K562 (cell line): ENCODE measurements around the gene TFDP3. TPM values are rescaled to one million over a fixed set of nuclear protein-coding genes. Genes with fewer than 3 reads are reported as not detected.

ENCODE experiments used
- ATAC-seq: fragments of 200-7000 bp; cut with Tn5 transposase; 3 replicates; pipeline ENCODE4 v1.9.1; 2020; ENCODE audit warnings: moderate library complexity
- BruUV-seq: library from RNA; stranded (reverse); fragments of 400-500 nt; replicated peaks from 2 replicates; lab custom pipeline; 2021; lab: Mats Ljungman, UMichigan
- CTCF ChIA-PET: fragments of 300-600 bp; formaldehyde crosslinking; extraction: SDS; loops from one replicate; lab custom pipeline; 2021; ENCODE audit warnings: low intra/inter-chr PET ratio; lab: Yijun Ruan, JAX
- POLR2A ChIA-PET: fragments of 300-600, 350-650 bp; sonication (Branson Sonifier 250); formaldehyde crosslinking; extraction: SDS; loops from one replicate; lab custom pipeline; 2021; ENCODE audit warnings: antibody characterized with exemption, inconsistent platforms; lab: Yijun Ruan, JAX
- DNase-seq, 4 experiments: peaks; one replicate each; pipeline versions ENCODE4 v3.0.0 to v3.0.0-alpha.2; 2011 to 2018; ENCODE audit warnings: low spot score in 3 of 4, mixed read lengths in 3 of 4; ENCODE audit errors: extremely low read depth in 1 of 4
- FAIRE-seq: peaks from 2 replicates; lab custom pipeline; 2011; peaks lifted over from hg19 to GRCh38; lab: Jason Lieb, UNC
- H2AFZ ChIP-seq: 2 replicates; pipeline ENCODE4 v1.6.0; 2011; ENCODE audit warnings: low read depth, low read length, control low read depth, inconsistent platforms
- H3K27ac ChIP-seq: fragments of 200-600 bp; 3 replicates; pipeline ENCODE4 v1.8.0; 2011; ENCODE audit warnings: low read depth, mild to moderate bottlenecking, control low read depth, inconsistent platforms, low read length, moderate library complexity, mixed read lengths; ENCODE audit errors: extremely low read depth
- H3K27me3 ChIP-seq, 2 experiments: fragments of 300-600 bp in 1 of 2; 2 replicates in 1 of 2; 3 replicates in 1 of 2; pipeline versions ENCODE4 v1.6.0 to v1.8.0; 2011; ENCODE audit warnings: inconsistent platforms in 2 of 2, low read length in 2 of 2, mild to moderate bottlenecking in 1 of 2, mixed read lengths in 1 of 2, moderate library complexity in 1 of 2; ENCODE audit not compliant: control insufficient read depth in 2 of 2, insufficient read depth in 2 of 2
- H3K36me3 ChIP-seq: fragments of 300-600 bp; 3 replicates; pipeline ENCODE4 v1.8.0; 2011; ENCODE audit warnings: mild to moderate bottlenecking, low read length, inconsistent platforms; ENCODE audit not compliant: control insufficient read depth, insufficient read depth
- H3K4me1 ChIP-seq, 2 experiments: fragments of 200-600 bp in 1 of 2; replicated peaks in 1 of 2; 2 replicates in 1 of 2; 3 replicates in 1 of 2; pipeline versions ENCODE4 v1.5.1 to v1.8.0; 2011; ENCODE audit warnings: inconsistent platforms in 2 of 2, low read length in 2 of 2, mild to moderate bottlenecking in 1 of 2, mixed read lengths in 1 of 2, moderate library complexity in 1 of 2; ENCODE audit not compliant: control insufficient read depth in 2 of 2, insufficient read depth in 2 of 2
- H3K4me2 ChIP-seq: 2 replicates; pipeline ENCODE4 v1.6.1; 2011; ENCODE audit warnings: low read length, control low read depth, inconsistent platforms, mixed read lengths; ENCODE audit not compliant: insufficient read depth
- H3K4me3 ChIP-seq: fragments of 200-600 bp; sonication (generic), shearing (Covaris generic); 2 replicates; pipeline ENCODE4 v1.5.1; 2016; ENCODE audit warnings: control low read depth, inconsistent platforms
- H3K79me2 ChIP-seq: fragments of 200-600 bp; 3 replicates; pipeline ENCODE4 v1.8.0; 2011; ENCODE audit warnings: low read length, inconsistent platforms; ENCODE audit not compliant: control insufficient read depth, insufficient read depth
- H3K9ac ChIP-seq, 2 experiments: 2 replicates each; pipeline versions ENCODE4 v1.6.0 to v1.6.1; 2011; ENCODE audit warnings: low read depth in 2 of 2, low read length in 2 of 2, control low read depth in 1 of 2, inconsistent platforms in 1 of 2, mild to moderate bottlenecking in 1 of 2, mixed read lengths in 1 of 2; ENCODE audit not compliant: insufficient read depth in 1 of 2
- H3K9me1 ChIP-seq: one replicate; pipeline ENCODE4 v1.6.0; 2011; ENCODE audit warnings: inconsistent platforms, mild to moderate bottlenecking, low read length, moderate library complexity; ENCODE audit not compliant: control insufficient read depth, insufficient read depth
- H3K9me3 ChIP-seq: replicated peaks from 2 replicates; pipeline ENCODE4 v1.5.1; 2011; ENCODE audit warnings: low read depth, low read length, inconsistent platforms; ENCODE audit not compliant: control insufficient read depth, insufficient read depth
- H4K20me1 ChIP-seq: replicated peaks from 2 replicates; pipeline ENCODE4 v1.6.1; 2011; ENCODE audit warnings: low read length, inconsistent platforms, mixed read lengths; ENCODE audit not compliant: control insufficient read depth, insufficient read depth
- ATF7 ChIP-seq: fragments of 450-650 bp; IDR thresholded peaks from 2 replicates; pipeline ENCODE4 v1.7.1; 2014; ENCODE audit warnings: mild to moderate bottlenecking, moderate library complexity
- DEAF1 ChIP-seq: fragments of 450-650 bp; formaldehyde crosslinking; IDR thresholded peaks from 2 replicates; pipeline ENCODE4 v1.4.0; 2020; ENCODE audit warnings: mild to moderate bottlenecking, moderate library complexity
- FOXK1 ChIP-seq: sonication (generic); formaldehyde crosslinking; IDR thresholded peaks from 2 replicates; pipeline ENCODE4 v1.8.0; 2022; ENCODE audit warnings: missing genetic modification reagents, mild to moderate bottlenecking, borderline replicate concordance
- HNRNPL ChIP-seq: fragments of 200-400 bp; formaldehyde crosslinking; IDR thresholded peaks from 2 replicates; pipeline ENCODE4 v1.6.1; 2017; ENCODE audit warnings: low read depth, mild to moderate bottlenecking, low read length
- KLF6 ChIP-seq: fragments of 250-450 bp; sonication (Bioruptor Pico); IDR thresholded peaks from 2 replicates; pipeline ENCODE4 v1.4.0; 2020; ENCODE audit warnings: mild to moderate bottlenecking, moderate library complexity, borderline replicate concordance
- L3MBTL2 ChIP-seq: fragments of 450-650 bp; IDR thresholded peaks from 2 replicates; pipeline ENCODE4 v1.6.1; 2016; ENCODE audit warnings: mild to moderate bottlenecking, moderate library complexity
- NFIC ChIP-seq: fragments of 450-650 bp; IDR thresholded peaks from 2 replicates; pipeline ENCODE4 v1.6.1; 2017; ENCODE audit warnings: mild to moderate bottlenecking, inconsistent platforms
- RFX5 ChIP-seq: IDR thresholded peaks from 2 replicates; pipeline ENCODE4 v1.6.1; 2011; ENCODE audit warnings: low read depth, mild to moderate bottlenecking, improper control_type of control experiment, low read length
- RFX7 ChIP-seq: fragments of 250-450 bp; sonication (Bioruptor Pico); IDR thresholded peaks from 2 replicates; pipeline ENCODE4 v1.5.1; 2021; ENCODE audit warnings: mild to moderate bottlenecking
- SRSF3 ChIP-seq: fragments of 200-400 bp; formaldehyde crosslinking; IDR thresholded peaks from 2 replicates; pipeline ENCODE4 v1.6.1; 2016; ENCODE audit warnings: mild to moderate bottlenecking, low read length, moderate library complexity; ENCODE audit not compliant: insufficient read depth
- STAG1 ChIP-seq: sonication (generic); formaldehyde crosslinking; IDR thresholded peaks from 2 replicates; pipeline ENCODE4 v1.5.0; 2020; ENCODE audit warnings: missing genetic modification reagents, borderline replicate concordance
- YY1 ChIP-seq, 3 experiments: IDR thresholded peaks; 2 replicates each; pipeline ENCODE4 v1.6.1; 2011; ENCODE audit warnings: low read length in 2 of 3, mild to moderate bottlenecking in 2 of 3, moderate library complexity in 2 of 3, borderline replicate concordance in 1 of 3, control low read depth in 1 of 3, low read depth in 1 of 3; ENCODE audit not compliant: insufficient read depth in 3 of 3, insufficient replicate concordance in 2 of 3, control insufficient read depth in 1 of 3, insufficient read length in 1 of 3; ENCODE audit errors: extremely low read depth in 1 of 3
- ZNF12 ChIP-seq: sonication (generic); formaldehyde crosslinking; IDR thresholded peaks from 2 replicates; pipeline ENCODE4 v1.4.0; 2020; ENCODE audit warnings: mild to moderate bottlenecking, missing genetic modification reagents
- ZNF3 ChIP-seq: fragments of 250-450 bp; sonication (Bioruptor Pico); IDR thresholded peaks from 2 replicates; pipeline ENCODE4 v1.5.0; 2021; ENCODE audit warnings: mild to moderate bottlenecking, moderate library complexity
- WGBS: fragments of 100-300 bp; shearing (Covaris generic); methylation state at CpG from one replicate; pipeline ENCODE4 v1.1.6; 2016; ENCODE audit warnings: low coverage, mixed read lengths; ENCODE audit not compliant: insufficient coverage; ENCODE audit errors: missing lambda C conversion rate; 5-methylcytosine and 5-hydroxymethylcytosine counted together
- in situ Hi-C: fragments of 300-500 bp; cut with MboI; formaldehyde crosslinking; loops from 4 replicates; pipeline ENCODE4 v1.15.0; 2018; ENCODE audit warnings: inconsistent platforms, mixed read lengths
- intact Hi-C: fragments of 100-400 bp; cut with micrococcal nuclease; formaldehyde crosslinking; loops from 2 replicates; pipeline ENCODE4 v1.14.2; 2022
- polyA plus RNA-seq, 8 experiments: library from polyadenylated mRNA; depleted of rRNA in 4 of 8; stranded (reverse) in 5 of 8; unstranded in 3 of 8; fragments of >200 nt; fragmentation: Nextera tagmentation in 2 of 8; fragmentation: Illumina TruSeq in 1 of 8; extraction: Ambion mirVana in 2 of 8; extraction: Trizol in 1 of 8; gene quantifications; 2 replicates each; pipeline versions ENCODE4 v1.2.1 to v1.2.3, GENCODE V29; 2011 to 2014; ENCODE audit warnings: inconsistent platforms in 1 of 8, missing spikeins in 1 of 8
- total RNA-seq, 7 experiments: library from RNA; depleted of rRNA in 6 of 7; stranded (reverse); fragments of >200 nt in 6 of 7; fragmentation: Illumina TruSeq in 2 of 7; extraction: Trizol in 2 of 7; gene quantifications; 2 replicates each; pipeline versions ENCODE4 v1.2.1 to v1.2.3, GENCODE V29; 2011 to 2021; ENCODE audit warnings: low replicate concordance in 1 of 7
- TF ChIP-seq, protein P1 (sequence below): fragments of 450-650 bp; IDR thresholded peaks from 2 replicates; pipeline ENCODE4 v1.6.1; 2018; ENCODE audit not compliant: partially characterized antibody

Gene TFDP3
- total and polyA plus RNA-seq, 9 of the 15 experiments (the other 6 are each of a cell fraction or from before 2014, with no cell fraction given) = 0.09 to 0.25 (median 0.12) TPM; not detected in 5

DNA sequence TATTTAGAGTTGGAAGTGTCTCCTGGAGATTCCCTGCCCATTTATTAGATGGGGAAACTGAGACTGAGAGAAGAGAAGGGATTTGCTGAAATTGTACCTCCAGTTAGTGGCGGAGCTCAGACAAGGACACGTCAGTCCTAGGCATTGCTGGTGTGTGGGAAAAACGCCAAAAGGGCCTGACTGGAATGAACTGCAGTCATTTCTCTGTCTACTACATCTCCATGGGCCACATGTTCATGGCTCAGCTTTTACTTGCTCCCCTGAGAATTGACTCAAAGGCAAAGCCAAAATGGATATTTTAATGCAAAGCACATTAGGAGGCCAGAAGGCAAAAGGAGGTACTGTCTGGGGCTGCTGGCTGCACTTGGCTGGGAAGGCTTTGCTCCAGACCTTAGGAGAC is 3.9 kb downstream of the TFDP3 start (continued):
- TF ChIP-seq YY1 (IDR thresholded peaks at IDR 0.05; ENCODE audit: borderline replicate concordance in 1 of 3, control insufficient read depth in 1 of 3, extremely low read depth in 1 of 3, insufficient read depth in 3 of 3, insufficient read length in 1 of 3, insufficient replicate concordance in 2 of 3, low read depth in 1 of 3, low read length in 2 of 3) (no peak), RFX7 (CRISPR knock-in tag) (no peak)
- TF ChIP-seq, all 486 proteins: peak for 0

GRCh38 chrX:133213117-133213516 is 5.0 kb downstream of the TFDP3 start:
- POLR2A ChIA-PET = no interaction called here

More at GRCh38 chrX:133213117-133213516, 5.0 kb downstream of the TFDP3 start:
- FAIRE-seq = no peak
- Histone ChIP-seq H3K9ac (no peak overlapping the region), H3K79me2 (no peaks in the 10 kb centered on the region), H3K36me3 (no peaks in the 10 kb centered on the region)
- intact Hi-C loops = no loop called here
- TF ChIP-seq RFX5 (no peak), STAG1 (CRISPR knock-in tag) (no peak), ZNF3 (CRISPR knock-in tag) (no peak), HNRNPL (no peak), L3MBTL2 (no peak), ZNF12 (no peak), NFIC (no peak), FOXK1 (CRISPR knock-in tag) (no peak), DEAF1 (no peak), ATF7 (no peak), SRSF3 (no peak), KLF6 (CRISPR knock-in tag) (no peak)
- TF ChIP-seq, protein P1, sequence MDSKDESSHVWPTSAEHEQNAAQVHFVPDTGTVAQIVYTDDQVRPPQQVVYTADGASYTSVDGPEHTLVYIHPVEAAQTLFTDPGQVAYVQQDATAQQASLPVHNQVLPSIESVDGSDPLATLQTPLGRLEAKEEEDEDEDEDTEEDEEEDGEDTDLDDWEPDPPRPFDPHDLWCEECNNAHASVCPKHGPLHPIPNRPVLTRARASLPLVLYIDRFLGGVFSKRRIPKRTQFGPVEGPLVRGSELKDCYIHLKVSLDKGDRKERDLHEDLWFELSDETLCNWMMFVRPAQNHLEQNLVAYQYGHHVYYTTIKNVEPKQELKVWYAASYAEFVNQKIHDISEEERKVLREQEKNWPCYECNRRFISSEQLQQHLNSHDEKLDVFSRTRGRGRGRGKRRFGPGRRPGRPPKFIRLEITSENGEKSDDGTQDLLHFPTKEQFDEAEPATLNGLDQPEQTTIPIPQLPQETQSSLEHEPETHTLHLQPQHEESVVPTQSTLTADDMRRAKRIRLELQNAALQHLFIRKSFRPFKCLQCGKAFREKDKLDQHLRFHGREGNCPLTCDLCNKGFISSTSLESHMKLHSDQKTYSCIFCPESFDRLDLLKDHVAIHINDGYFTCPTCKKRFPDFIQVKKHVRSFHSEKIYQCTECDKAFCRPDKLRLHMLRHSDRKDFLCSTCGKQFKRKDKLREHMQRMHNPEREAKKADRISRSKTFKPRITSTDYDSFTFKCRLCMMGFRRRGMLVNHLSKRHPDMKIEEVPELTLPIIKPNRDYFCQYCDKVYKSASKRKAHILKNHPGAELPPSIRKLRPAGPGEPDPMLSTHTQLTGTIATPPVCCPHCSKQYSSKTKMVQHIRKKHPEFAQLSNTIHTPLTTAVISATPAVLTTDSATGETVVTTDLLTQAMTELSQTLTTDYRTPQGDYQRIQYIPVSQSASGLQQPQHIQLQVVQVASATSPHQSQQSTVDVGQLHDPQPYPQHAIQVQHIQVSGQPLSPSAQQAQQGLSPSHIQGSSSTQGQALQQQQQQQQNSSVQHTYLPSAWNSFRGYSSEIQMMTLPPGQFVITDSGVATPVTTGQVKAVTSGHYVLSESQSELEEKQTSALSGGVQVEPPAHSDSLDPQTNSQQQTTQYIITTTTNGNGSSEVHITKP = no peak
- TF ChIP-seq, all 486 proteins: peak for 0
- no TSS peak for BruUV-seq
- no peak overlapping the region for H2AFZ ChIP-seq
- no peaks in the 10 kb centered on the region for H3K9me3 ChIP-seq
- no peak for ATAC-seq
- DNase-seq = no peak
- WGBS = 4% methylated on average over 4 of the region's 5 CpGs
- H3K4me2 ChIP-seq = no peak overlapping the region
- no peak overlapping the region for H3K4me3 ChIP-seq
- H3K27me3 ChIP-seq = peaks cover 0 to 9% of the 10 kb centered on the region in 2 experiments; a peak in 2 of 5 replicates
- CTCF ChIA-PET = no interaction called here
- no peak overlapping the region for H3K27ac ChIP-seq
- in situ Hi-C loops = no loop called here
- no peaks in the 10 kb centered on the region for H4K20me1 ChIP-seq
- H3K9me1 ChIP-seq = no peaks in the 10 kb centered on the region
- no peaks in the 10 kb centered on the region for H3K4me1 ChIP-seq
